Activated naive CD4-positive, alpha-beta T cell treated with Interleukin-2 at 50 U/mL for 16 hours (primary cell): ENCODE measurements around the gene TMEM214.

ENCODE experiments used
- DNase-seq: peaks from one replicate; pipeline ENCODE4 v3.0.0-alpha.2; 2020

Gene TMEM214

GRCh38 chr2:27086090-27086723 is 53.4 kb downstream of the TMEM214 start:
- DNase-seq = peak; percentile 99

GRCh38 chr2:27086724-27087593 is 54.2 kb downstream of the TMEM214 start, which contains the start of gene KHK:
TSS of gene KHK (plus strand) at chr2:27086772. CDS start at chr2:27087260, 488 bp downstream.
- no peak for DNase-seq

GRCh38 chr2:27087823-27088410 is 55.2 kb downstream of the TMEM214 start:
- DNase-seq = no peak

GRCh38 chr2:27088634-27089033 is 55.9 kb downstream of the TMEM214 start:
- no peak for DNase-seq

DNA sequence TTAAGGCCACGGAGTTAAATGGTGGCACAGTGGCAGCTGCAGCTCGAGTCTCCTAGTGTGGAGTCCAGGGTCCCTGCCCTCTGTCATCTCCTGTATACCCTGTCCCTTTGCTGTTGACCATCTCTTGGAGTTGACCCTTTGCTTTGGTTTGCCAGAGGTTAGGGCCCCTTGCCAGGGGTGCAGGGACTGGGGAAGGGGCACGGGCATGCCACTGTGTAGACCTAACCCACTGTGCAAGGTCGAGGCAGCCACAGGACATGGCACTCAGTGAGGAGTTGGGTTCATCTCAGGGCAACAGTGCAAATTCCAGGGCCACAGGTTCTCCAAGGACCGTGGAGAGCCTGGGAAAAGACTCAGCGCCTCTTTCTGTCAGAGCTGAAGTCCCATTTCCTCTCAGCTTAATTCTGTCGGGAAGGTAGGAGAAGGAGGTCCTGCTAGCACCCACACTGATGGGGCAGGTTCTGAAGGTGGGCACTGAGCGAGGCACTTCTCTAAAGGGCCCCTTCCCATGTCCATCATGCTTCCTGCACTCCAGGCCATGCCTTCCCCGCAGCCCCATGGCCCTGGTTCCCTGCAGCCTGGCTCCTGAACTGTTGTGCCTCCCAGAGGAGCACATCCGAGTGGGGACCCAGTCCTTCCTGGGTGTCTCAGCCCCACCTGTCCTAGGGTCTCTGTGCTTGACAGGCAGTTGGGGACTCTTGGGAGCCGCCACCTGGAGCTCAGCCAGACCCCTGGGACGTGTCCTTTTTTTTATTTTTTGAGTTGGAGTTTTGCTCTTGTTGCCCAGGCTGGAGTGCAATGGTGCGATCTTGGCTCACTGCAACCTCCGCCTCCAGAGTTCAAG is 56.6 kb downstream of the TMEM214 start:
- no peak for DNase-seq
